ENCODE data around the gene MATR3. TPM values are rescaled to one million over a fixed set of nuclear protein-coding genes. Genes with fewer than 3 reads are reported as not detected.

Gene MATR3
- total RNA-seq, 1 experiment from 2014 or later: 194 TPM

- no peaks in the 10 kb centered on the region for H3K36me3 Mint-ChIP-seq (ENCODE audit: insufficient read depth, unreplicated experiment)
- BruUV-seq (replicated peaks): no TSS peak
- Histone ChIP-seq H3K36me3 (ENCODE audit: control insufficient read depth, insufficient read depth, low read length) (no peaks in the 10 kb centered on the region), H3K27me3 (replicated peaks; ENCODE audit: control insufficient read depth, insufficient read depth, low read length) (no peaks in the 10 kb centered on the region), H3K4me3 (ENCODE audit: low read depth, low read length) (no peak overlapping the region), H3K4me1 (no peaks in the 10 kb centered on the region), H3K9me3 (no peaks in the 10 kb centered on the region)
- no peak for DNase-seq
- ChIA-PET CTCF (no interaction called here), POLR2A (no interaction called here)
- no peaks in the 10 kb centered on the region for H3K4me1 Mint-ChIP-seq (ENCODE audit: low read depth, unreplicated experiment)
- H3K27ac Mint-ChIP-seq (ENCODE audit: unreplicated experiment): no peak overlapping the region
- H3K4me3 Mint-ChIP-seq (ENCODE audit: unreplicated experiment): no peak overlapping the region
- no peaks in the 10 kb centered on the region for H3K27me3 Mint-ChIP-seq (ENCODE audit: insufficient read depth, unreplicated experiment)
- intact Hi-C loops (cut with micrococcal nuclease; ENCODE audit: unreplicated experiment): no loop called here
- no peak for TF ChIP-seq CTCF (IDR thresholded peaks at IDR 0.05; ENCODE audit: insufficient read depth in 1 of 2, low read depth in 1 of 2, low read length in 1 of 2, severe bottlenecking in 1 of 2, unreplicated experiment in 1 of 2)
- H3K9me3 Mint-ChIP-seq (ENCODE audit: unreplicated experiment): no peaks in the 10 kb centered on the region
These were observed 41.7 kb upstream of the MATR3 start for GRCh38 chr5:139251695-139252288.

- intact Hi-C loops (cut with micrococcal nuclease; ENCODE audit: unreplicated experiment): no loop called here
- H3K4me3 ChIP-seq (ENCODE audit: low read depth, low read length): no peak overlapping the region
- H3K27me3 ChIP-seq (replicated peaks; ENCODE audit: control insufficient read depth, insufficient read depth, low read length): no peaks in the 10 kb centered on the region
- ChIA-PET POLR2A (no interaction called here), CTCF (no interaction called here)
- Mint-ChIP-seq H3K27ac (ENCODE audit: unreplicated experiment) (no peak overlapping the region), H3K4me3 (ENCODE audit: unreplicated experiment) (no peak overlapping the region), H3K4me1 (ENCODE audit: low read depth, unreplicated experiment) (no peaks in the 10 kb centered on the region), H3K9me3 (ENCODE audit: unreplicated experiment) (no peaks in the 10 kb centered on the region), H3K36me3 (ENCODE audit: insufficient read depth, unreplicated experiment) (no peaks in the 10 kb centered on the region), H3K27me3 (ENCODE audit: insufficient read depth, unreplicated experiment) (no peaks in the 10 kb centered on the region)
- no peak for TF ChIP-seq CTCF (IDR thresholded peaks at IDR 0.05; ENCODE audit: insufficient read depth in 1 of 2, low read depth in 1 of 2, low read length in 1 of 2, severe bottlenecking in 1 of 2, unreplicated experiment in 1 of 2)
- no peaks in the 10 kb centered on the region for H3K9me3 ChIP-seq
- no peaks in the 10 kb centered on the region for H3K36me3 ChIP-seq (ENCODE audit: control insufficient read depth, insufficient read depth, low read length)
- no TSS peak for BruUV-seq (replicated peaks)
- no peaks in the 10 kb centered on the region for H3K4me1 ChIP-seq
- no peak for DNase-seq
These were observed 40.4 kb upstream of the MATR3 start for GRCh38 chr5:139253115-139253514.

- intact Hi-C loops (cut with micrococcal nuclease; ENCODE audit: unreplicated experiment): no loop called here
- ChIA-PET CTCF (no interaction called here), POLR2A (no interaction called here)
- Mint-ChIP-seq H3K27me3 (ENCODE audit: insufficient read depth, unreplicated experiment) (no peaks in the 10 kb centered on the region), H3K36me3 (ENCODE audit: insufficient read depth, unreplicated experiment) (no peaks in the 10 kb centered on the region), H3K4me1 (ENCODE audit: low read depth, unreplicated experiment) (peaks cover 3% of the 10 kb centered on the region), H3K4me3 (ENCODE audit: unreplicated experiment) (no peak overlapping the region), H3K27ac (ENCODE audit: unreplicated experiment) (no peak overlapping the region), H3K9me3 (ENCODE audit: unreplicated experiment) (no peaks in the 10 kb centered on the region)
- no TSS peak for BruUV-seq (replicated peaks)
- DNase-seq: no peak
- 0 out of 2 replicates have a peak, but pooled peaks cover 5% of the 10 kb centered on the region for H3K4me1 ChIP-seq
- TF ChIP-seq CTCF (IDR thresholded peaks at IDR 0.05; ENCODE audit: insufficient read depth in 1 of 2, low read depth in 1 of 2, low read length in 1 of 2, severe bottlenecking in 1 of 2, unreplicated experiment in 1 of 2): no peak
- no peaks in the 10 kb centered on the region for H3K27me3 ChIP-seq (replicated peaks; ENCODE audit: control insufficient read depth, insufficient read depth, low read length)
- no peaks in the 10 kb centered on the region for H3K36me3 ChIP-seq (ENCODE audit: control insufficient read depth, insufficient read depth, low read length)
- no peaks in the 10 kb centered on the region for H3K9me3 ChIP-seq
- no peak overlapping the region for H3K4me3 ChIP-seq (ENCODE audit: low read depth, low read length)
These were observed 36.7 kb upstream of the MATR3 start for GRCh38 chr5:139256820-139257219.

Data from Caco-2 (cell line).